OCI-LY7 (cell line): ENCODE data around the gene USH2A.

ENCODE experiments used
- CTCF ChIP-seq: fragments of 200-600 bp; sonication (generic); conservative IDR thresholded peaks from 2 replicates; pipeline ENCODE4 v1.5.1; 2014; ENCODE audit warnings: mild to moderate bottlenecking, antibody characterized with exemption, low read length, moderate library complexity, mixed read lengths
- EZH2phosphoT487 ChIP-seq: fragments of 200-600 bp; sonication (generic); IDR thresholded peaks from 2 replicates; pipeline ENCODE4 v1.6.1; 2018; ENCODE audit warnings: low read depth, borderline replicate concordance, mild to moderate bottlenecking, mixed run types, antibody characterized with exemption, low read length, moderate library complexity, mixed read lengths

DNA sequence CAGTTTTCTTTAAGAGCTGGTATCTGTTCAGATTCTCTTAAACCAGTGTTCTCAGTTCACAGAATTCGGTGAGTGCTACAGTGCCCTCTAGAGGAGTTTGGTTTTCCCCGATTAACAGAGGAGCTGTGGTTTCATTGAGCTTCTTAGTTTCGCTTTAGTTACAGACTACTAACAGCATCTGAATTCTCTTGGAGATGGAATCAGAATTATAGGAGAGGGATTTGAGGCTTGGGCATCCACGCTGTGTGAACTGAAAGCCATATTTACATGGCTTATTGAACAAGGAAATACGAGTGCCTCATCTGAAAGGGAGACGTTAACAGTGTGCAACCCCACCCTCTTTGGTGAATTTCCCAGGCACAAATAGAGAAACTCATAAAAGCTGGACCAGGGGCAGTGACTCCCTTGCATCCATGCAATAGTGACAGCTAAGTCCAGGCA is 202.0 kb downstream of the USH2A start:
- TF ChIP-seq CTCF: peak; percentile 87
- no peak for TF ChIP-seq EZH2phosphoT487
